Left kidney (tissue), 8 donors: ENCODE measurements around the gene CSNK1G3. TPM values are rescaled to one million over a fixed set of nuclear protein-coding genes. Genes with fewer than 3 reads are reported as not detected.
"Not testable (repeated sequence)": the region's sequence is repeated elsewhere in the genome, so short reads cannot be mapped to it uniquely, and the experiment has no call there.

Experiments
- DNase-seq: peaks from one replicate; pipeline ENCODE4 v3.0.0-alpha.2; 2013
- long read RNA-seq, 8 donors: transcript quantifications; one replicate each; lab custom pipeline, GENCODE V29; 2026
- polyA plus RNA-seq: library from polyadenylated mRNA; unstranded; fragments of 120-200 nt; gene quantifications from one replicate; pipeline ENCODE4 v1.2.1, GENCODE V29; 2013; ENCODE audit not compliant: insufficient read length

CSNK1G3 gene
- polyA plus RNA-seq: 47.2 TPM
- long read RNA-seq, donor 1, full-length matches to known transcripts: 11 of 17 reads
- long read RNA-seq, donor 1, partial matches to known transcripts: 6 of 17 reads
- long read RNA-seq, donor 1, other reads (novel, unspliced or antisense): 0 of 17 reads
- long read RNA-seq, donor 2, partial matches to known transcripts: 5 of 6 reads
- long read RNA-seq, donor 2, other reads (novel, unspliced or antisense): 0 of 6 reads
- long read RNA-seq, donor 3, transcript CSNK1G3-204 (2 exons, 920 nt): major isoform, 5 of 5 reads
- long read RNA-seq, donor 3, partial matches to known transcripts: 0 of 5 reads
- long read RNA-seq, donor 3, other reads (novel, unspliced or antisense): 0 of 5 reads
- long read RNA-seq, donor 4: 0 reads
- long read RNA-seq, donor 5, partial matches to known transcripts: 0 of 2 reads
- long read RNA-seq, donor 5, other reads (novel, unspliced or antisense): 0 of 2 reads
- long read RNA-seq, donor 6, full-length matches to known transcripts: 6 of 6 reads
- long read RNA-seq, donor 6, partial matches to known transcripts: 0 of 6 reads
- long read RNA-seq, donor 6, other reads (novel, unspliced or antisense): 0 of 6 reads
- long read RNA-seq, donor 7, partial matches to known transcripts: 0 of 3 reads
- long read RNA-seq, donor 7, other reads (novel, unspliced or antisense): 0 of 3 reads
- long read RNA-seq, donor 8: 0 reads

DNA sequence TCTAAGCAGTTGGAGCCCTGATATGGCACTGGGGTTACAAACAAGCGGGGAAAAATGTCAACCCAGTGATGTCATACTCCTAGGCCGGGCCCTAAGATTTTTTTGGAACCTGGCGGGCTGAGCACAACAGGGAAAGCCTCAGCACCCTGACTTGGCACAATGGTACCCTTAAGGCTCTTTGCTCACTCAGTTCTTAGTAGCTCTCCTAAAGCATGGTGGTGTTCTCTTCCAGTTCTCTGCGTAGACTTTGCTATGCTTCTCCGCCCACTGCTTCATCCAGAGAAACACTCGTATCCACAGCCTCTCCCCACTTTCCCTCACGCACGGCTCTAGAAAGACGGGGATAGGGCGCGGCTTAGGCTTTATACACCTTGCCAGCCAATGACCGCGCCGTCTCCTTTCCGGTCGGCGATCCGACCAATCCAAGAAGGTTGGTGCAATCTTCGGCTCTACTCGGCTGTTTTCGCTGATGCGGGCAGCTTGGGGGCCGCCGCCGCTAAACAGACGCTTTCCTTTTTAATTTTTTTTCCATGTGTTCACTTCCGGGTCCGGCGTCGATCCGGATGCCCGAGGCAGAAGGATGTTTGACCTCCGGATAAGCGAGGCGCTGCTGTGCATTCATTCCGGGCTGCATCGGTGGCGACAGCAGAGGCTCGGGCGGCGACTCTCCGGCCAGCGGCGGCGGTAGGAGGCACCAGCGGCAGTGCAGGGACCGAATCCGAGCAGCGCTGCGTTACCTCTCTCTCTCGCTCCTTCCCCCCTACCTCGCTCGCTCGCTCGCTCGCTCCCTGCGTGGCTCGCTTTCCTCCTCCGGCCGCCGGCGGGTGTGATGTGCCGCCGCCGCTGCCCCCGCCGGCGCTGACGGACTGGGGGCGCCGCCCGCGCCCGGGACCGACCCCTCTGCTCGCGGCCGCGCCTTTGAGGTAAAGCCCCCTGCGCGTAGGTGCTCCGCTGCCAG is at the start of gene CSNK1G3:
CSNK1G3 (plus strand) TSS at position 530 of the 958 bp plus-strand sequence. CDS start 33,487 bp downstream, outside the sequence.
- peak; percentile 96 for DNase-seq

DNA sequence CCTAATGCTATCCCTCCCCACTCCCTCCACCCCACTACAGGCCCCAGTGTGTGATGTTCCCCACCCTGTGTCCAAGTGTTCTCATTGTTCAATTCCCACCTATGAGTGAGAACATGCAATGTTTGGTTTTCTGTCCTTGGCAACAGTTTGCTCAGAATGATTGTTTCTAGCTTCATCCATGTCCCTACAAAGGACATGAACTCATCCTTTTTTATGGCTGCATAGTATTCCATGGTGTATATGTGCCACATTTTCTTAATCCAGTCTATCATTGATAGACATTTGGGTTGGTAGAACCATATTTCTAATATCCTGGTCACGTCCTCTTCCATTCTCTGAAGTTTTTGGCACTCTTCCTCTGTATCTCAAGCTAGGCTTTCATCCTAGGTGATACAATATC is 45.1 kb upstream of the CSNK1G3 start:
- not testable (repeated sequence) for DNase-seq

DNA sequence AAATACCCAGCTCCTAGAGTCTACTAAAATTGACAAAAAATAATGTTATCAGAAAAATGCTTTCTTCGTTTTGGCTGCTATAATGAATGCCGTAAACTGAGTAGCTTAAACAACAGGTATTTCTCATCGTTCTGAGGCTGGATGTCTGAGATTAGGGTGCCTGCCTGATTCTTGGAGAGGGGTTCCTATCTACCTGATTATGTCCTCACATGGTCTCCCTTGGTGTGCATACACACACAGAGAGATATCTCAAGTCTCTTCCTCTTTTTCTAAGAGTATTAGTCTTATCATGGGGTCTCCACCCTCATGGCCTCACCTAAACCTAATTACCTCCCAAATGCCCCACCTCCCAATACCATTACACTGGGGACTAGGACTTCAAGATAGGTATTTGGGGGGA is 40.6 kb upstream of the CSNK1G3 start:
- DNase-seq: no peak

DNA sequence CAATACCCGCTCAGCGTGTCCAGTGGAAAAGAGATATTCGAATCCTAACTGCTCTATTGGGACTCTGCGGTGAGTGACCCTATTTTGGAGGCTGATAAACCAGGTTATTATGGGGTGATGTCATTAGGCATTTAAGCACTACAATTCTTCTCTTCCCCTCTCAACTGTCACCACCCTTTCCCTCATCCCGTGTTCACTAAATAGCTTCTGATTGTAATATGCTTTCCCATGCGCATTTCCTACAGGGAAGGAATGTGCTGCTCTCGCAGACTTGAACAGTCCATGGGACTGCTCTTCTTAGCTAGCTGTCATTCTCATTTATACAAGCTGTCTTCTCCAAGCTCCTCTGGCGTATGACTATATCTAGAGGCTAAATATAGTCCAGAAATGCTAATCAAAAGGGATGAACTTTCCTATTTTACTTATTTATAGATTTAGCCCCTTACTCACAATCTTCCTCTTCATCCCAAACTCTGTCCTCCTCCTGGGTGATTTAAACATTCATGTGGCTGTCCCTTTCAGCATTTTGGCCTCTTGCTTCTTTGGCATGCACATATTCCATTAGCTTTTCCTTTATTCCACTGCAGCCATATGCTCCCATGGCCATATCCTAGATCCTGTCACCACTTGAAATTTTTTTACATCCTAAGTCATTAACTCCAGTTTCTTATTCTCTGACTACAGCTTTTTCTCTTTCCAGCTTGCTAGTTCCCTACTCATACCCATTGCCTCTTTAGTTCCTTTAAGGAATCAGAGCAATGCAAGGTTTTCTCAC is 39.6 kb upstream of the CSNK1G3 start:
- no peak for DNase-seq

DNA sequence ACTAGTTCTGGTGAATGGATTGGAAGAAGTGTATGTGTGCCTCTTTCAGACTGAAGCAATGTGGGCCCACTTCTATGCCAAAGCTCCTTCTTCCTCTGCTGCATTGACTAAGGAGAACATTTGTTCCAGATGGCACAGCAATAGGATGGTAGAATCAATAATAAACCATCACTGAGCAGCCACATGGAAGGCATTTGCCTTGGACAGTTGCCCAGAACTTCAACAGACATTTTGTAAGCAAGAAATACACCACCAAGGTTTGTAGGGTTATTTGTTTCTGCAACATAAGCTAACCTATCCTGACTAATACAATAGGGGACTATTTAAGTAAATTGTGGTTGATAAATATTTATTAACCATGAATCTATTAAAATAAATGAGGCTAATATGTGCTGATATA is 37.7 kb upstream of the CSNK1G3 start:
- no peak for DNase-seq

DNA sequence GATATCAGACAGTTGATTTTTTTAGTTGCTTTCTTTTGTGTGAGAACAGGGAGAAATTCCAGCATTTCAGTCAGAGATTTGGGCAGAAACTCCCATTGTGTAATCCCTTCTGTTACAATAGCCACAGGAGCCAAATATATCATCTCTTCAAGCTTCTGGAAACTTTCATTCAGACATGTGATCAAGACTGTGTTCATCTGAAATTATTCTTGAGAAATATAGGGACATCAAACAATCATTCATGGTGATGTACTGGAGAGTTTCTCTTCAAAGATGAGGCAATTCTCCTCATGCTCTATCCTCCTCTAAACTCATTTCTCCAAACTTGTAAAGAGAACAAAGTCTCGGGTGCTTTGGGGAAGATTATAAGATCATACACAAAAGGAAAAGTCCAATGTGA is 35.2 kb upstream of the CSNK1G3 start:
- DNase-seq: no peak

DNA sequence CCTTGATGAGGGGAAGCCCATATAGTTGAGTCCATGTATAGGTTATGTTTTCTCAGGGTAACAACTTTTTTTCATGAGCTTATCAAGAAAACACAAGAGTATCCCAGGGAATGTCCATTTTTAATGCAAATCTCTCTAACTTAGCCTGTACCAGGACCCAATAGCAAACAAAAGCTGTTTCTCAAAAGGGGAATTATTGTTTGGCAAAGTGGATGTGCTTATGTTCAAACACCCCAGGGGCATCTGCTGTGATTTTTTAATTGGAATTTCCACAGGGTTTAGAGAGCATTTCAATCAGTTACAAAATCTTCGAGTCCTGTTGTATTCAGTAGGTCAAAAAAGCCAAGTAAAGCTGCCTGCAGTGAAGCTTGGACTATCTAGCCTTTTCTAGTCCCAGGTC is 33.4 kb upstream of the CSNK1G3 start:
- DNase-seq: no peak

DNA sequence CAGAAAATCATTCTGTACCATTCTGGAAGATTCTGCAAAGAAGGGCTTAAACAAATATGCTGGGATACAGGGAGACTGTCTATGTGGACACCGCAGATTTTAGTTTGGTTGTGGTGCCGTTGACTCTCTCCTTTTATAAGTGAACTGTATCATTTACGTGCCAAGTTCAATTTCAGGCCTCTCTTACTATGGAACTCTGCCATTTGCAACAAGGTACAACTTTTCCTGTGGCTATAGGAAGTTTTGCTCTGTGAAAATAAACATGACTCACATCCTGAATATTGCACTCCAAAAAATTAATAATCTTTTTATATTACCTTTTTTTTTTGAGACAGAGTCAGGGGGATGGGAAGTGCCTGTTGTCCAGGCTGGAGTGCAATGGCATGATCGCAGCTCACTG is 29.7 kb upstream of the CSNK1G3 start:
- no peak for DNase-seq

DNA sequence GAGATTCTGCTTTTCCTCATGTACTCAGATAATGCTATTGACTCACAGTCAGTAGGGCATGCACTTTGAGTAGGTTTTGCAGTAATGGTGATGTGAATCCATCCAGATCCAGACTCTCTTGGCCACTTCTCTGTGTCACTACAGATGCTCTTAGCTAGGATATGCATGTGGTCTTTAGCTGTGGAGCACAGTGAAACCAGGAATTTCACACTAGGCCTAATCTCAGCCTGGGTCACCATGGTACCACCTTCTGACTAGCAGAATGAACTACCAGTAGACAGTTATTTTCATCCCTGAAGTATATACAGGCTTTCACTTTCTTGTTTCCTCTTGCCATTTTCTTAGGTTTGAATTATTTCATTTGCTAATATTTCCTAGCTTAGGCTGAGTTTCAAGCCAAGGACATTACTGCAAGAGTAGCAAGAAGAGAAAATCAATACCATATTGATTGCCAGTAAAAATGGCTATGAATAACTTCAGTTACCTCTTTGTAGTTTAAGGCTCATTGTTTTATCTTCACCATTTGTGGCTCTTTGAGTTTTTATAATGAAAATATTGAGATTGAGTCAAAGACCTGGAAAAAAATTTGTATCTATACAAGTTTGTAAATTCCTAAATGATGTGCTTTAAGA is 28.4 kb upstream of the CSNK1G3 start:
- DNase-seq: no peak

DNA sequence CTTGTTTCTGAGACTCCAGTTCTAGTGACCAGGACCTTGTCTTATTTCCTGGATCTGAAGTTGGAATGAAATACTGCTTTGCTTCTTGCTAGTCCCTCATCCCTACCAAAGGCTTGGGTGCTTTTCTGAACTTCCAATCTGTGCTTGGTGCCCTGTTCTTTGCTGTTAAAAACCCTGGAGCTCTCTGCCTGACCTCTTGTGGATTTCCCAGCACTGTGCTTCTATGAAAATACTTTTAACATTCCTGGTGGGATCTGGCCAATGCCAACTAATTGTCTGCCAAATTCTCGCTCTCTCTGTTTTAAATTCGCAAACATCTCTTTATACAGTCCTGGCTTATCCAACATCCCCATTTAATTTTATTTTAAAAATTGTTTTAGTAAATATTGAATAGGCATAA is 26.7 kb upstream of the CSNK1G3 start:
- DNase-seq: no peak

DNA sequence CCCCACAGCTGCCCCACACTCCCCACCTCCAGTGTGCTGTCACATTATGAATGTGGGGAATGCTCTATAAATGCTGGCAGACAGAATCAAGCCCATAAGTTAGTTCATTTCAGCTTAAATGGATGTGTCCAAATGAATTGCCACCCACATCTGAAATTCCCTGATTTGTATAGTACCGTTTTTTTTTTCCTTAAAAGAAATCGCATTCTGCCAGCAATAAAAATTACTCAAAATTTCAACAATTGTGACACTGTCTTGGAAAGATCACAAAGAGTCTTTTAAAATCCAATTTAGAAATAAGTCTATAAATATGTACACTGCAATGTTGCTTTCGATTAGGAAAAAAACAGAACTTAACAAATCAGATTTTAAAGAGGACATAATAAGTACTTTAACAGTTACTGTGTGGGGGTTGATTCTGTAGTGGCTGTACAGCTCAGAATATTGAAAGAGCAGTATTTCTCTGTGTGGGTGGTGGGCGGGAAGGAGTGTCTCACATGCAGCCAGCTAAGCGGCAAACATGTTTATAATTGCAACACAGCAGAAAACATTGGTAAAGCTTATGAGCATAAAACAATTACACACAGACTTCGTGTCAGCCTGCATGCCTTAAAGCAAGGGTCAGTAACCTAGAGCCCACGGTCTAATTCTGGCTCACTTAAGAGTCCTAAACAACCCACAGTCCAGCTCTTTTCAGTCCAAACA is 24.9 kb upstream of the CSNK1G3 start:
- no peak for DNase-seq

DNA sequence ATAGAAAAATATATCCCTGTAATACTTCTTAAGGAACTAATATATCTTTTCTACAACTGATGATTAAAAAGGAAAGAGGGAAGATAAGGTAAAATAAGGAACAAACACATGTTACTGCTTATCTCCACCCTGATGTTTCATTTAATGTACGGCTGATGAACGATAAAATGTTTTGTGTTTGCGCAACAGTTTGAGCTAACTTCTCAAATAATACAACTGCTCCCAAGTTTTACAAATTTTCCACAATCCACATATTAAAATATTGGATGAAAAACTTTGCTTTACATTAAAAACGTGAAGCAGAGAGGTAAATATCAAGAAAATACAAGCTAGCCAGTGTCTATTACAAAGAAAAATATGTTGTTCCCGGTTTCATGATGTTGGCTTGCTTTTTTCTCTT is 21.0 kb upstream of the CSNK1G3 start:
- no peak for DNase-seq

DNA sequence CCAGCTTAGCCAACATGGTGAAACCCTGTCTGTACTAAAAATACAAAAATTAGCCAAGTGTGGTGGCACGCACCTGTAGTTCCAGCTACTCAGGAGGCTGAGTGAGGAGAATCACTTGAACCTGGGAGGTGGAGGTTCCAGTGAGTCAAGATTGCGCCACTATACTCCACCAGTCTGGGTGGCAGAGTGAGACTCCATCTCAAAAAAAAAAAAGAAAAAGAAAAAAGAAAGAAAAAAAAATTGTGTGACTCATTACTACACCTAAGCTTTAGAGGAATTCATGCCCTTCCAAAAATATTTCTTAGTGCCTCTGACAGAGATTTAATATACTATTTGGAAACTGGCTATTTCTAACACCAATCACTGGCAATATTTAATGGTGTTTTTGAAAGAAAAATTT is 16.8 kb upstream of the CSNK1G3 start:
- not testable (repeated sequence) for DNase-seq

DNA sequence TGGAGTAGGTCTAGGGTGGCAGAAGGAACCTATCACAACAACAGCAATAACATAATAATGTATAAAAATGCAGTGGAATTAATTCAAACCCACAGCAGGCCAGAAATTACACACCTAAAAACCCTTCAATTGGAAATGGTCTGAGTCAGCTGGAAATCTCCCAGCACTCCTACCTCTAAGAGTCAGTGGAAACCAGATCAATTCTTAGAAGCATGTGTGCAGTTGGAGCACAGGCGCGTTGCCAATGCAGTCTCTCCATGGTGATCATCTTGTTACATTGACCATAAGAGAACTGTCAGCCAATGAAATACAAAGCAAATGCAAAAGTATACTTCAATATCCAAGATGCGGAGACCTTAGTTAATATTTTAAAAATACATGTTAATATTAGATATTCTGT is 15.1 kb upstream of the CSNK1G3 start:
- DNase-seq: no peak

DNA sequence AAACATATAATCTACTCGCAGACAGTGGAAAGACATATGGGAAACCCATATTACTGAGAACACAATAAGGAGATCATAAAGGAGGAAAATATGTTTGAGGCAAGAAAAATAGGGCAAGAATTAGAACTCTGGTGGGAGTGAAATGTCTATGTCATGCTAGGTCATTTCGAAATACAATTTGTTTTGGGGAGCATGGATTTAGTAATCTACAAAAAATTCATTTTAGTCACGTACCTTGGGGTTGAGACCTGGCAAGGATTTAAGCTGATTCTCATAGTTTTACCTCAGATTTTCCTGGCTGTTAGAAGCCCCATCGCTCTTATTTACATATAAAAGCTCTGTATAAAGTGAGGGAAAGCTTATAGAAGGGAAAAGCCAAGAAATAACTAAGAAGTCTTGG is 11.5 kb upstream of the CSNK1G3 start:
- no peak for DNase-seq

DNA sequence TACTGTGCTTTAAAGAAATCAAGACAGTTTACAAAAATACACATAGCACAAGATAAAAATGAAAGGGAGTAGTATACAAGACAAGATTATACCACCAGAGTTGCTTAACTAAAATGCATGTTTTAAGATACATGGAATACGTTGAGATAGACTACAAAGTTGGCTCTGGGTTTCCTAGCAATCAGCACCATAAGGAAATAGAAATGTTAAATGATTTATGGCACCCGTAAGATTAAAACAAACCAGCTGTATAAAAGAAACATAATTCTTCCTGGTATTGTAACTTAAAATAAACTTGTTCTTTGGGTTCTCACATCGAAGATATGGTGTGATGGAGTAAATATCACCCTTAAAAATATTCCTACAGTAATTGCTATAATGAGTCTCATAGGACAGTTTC is 9.9 kb upstream of the CSNK1G3 start:
- no peak for DNase-seq

DNA sequence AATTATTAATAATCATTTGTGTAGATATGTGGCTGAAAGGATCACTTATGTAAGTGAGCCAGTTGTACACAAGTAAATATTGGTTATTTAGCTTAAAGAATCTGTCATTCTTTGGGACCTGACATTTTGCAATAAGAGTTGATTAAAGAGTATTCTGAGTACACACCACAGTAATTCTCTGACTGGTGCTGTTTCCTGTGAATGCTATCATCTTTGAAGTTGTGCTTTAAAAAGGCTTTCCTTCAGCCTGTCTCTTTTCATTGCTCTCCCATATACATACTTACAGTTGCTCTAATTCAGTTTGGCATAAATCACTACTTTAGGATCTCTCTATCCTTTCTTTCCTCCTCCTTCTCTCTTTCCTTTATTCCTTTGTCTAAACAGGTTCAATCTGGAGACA is 8.7 kb upstream of the CSNK1G3 start:
- DNase-seq: no peak

DNA sequence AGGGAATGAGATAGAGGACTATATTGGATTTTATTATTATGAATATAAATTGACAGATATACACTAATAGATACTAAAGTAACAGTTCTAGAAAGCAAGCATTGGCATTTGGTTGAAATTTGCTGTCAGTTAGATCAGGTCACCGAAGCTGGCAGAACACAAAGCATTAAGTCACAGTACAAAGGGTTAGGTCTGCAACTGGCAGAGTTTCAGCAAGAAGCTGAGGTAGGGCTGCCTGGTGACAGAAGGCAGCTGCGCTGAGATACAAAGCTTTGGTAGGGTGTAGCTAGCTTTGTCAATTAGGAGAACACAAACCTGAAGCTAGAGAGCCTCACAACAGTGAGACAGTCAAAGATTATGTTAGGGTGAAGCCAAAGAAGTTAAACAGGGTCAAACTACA is 6.3 kb upstream of the CSNK1G3 start:
- no peak for DNase-seq

DNA sequence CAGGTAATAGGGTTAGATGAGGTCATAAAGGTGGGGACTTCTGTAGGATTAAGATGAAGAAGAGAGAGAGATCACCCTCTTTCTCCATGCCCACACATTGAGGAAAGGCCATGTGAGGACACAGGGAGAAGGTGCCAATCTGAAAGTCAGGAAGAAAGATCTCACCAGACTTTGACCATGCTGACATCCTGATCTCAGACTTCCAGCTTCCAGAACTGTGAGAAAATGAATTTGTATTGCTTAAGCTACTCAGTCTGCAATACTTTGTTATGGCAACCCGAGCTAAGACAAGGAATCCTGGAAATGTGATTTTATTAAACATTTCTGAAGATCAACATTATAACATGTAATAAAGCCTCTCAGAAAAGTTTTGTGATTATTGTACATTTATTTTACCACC is 3.5 kb upstream of the CSNK1G3 start:
- DNase-seq: no peak

DNA sequence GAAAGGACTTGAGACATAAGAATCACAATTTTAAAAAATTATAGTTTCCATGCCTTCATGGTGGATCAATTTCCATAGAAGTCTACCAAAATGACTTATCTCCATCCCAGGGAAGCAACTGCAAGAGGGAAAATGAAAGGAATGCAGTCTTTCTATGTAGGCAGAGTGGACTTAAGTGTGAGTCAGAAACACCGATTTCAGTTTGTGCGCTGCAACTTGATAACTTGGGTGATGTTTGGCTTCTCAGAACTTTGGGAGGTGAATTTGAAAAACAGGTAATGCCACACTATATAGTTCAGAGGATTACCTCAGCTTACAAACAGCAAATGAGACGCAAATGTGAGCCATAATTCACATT is 708 bp upstream of the CSNK1G3 start:
- DNase-seq: peak; percentile 12
